KBM-7 (cell line): ENCODE measurements around the gene DDX51.

ENCODE experiments used
- DNase-seq: peaks from one replicate; pipeline ENCODE4 v3.0.0-alpha.2; 2015
- in situ Hi-C: fragments of 300-500 bp; cut with MboI; formaldehyde crosslinking; loops from 2 replicates; pipeline ENCODE4 v1.14.3; 2020; ENCODE audit warnings: low sequenced_read_pairs, low pct_unique_long_range_greater_than_20kb, mixed read lengths

Gene DDX51

GRCh38 chr12:132170094-132170636, 26.0 kb upstream of the DDX51 start:
- in situ Hi-C loops: no loop called here
- no peak for DNase-seq

- no peak for DNase-seq
- in situ Hi-C loops: no loop called here
Observed at GRCh38 chr12:132169376-132169775, 25.3 kb upstream of the DDX51 start.

- DNase-seq: no peak
- in situ Hi-C loops: no loop called here
Observed at GRCh38 chr12:132168311-132169031, 24.4 kb upstream of the DDX51 start.

- in situ Hi-C loops: no loop called here
- peak; percentile 49 for DNase-seq
Observed at GRCh38 chr12:132167611-132168310, 23.6 kb upstream of the DDX51 start.

- in situ Hi-C loops: no loop called here
- no peak for DNase-seq
Observed at GRCh38 chr12:132166801-132167591, 22.9 kb upstream of the DDX51 start.

GRCh38 chr12:132166093-132166492, 22.0 kb upstream of the DDX51 start:
- DNase-seq: no peak
- in situ Hi-C loops: no loop called here

- no peak for DNase-seq
- in situ Hi-C loops: no loop called here
Observed at GRCh38 chr12:132165584-132165983, 21.5 kb upstream of the DDX51 start.

- DNase-seq: no peak
- in situ Hi-C loops: no loop called here
Observed at GRCh38 chr12:132164426-132164825, 20.3 kb upstream of the DDX51 start.

GRCh38 chr12:132163911-132164288, 19.8 kb upstream of the DDX51 start:
- in situ Hi-C loops: no loop called here
- no peak for DNase-seq

GRCh38 chr12:132163041-132163910, 19.2 kb upstream of the DDX51 start:
- in situ Hi-C loops: no loop called here
- DNase-seq: no peak

GRCh38 chr12:132162508-132163031, 18.5 kb upstream of the DDX51 start:
- peak; percentile 59 for DNase-seq

GRCh38 chr12:132161796-132162507, 17.8 kb upstream of the DDX51 start:
- DNase-seq: no peak
- in situ Hi-C loops: no loop called here

More at GRCh38 chr12:132162508-132163031, 18.5 kb upstream of the DDX51 start:
- in situ Hi-C loops: no loop called here

GRCh38 chr12:132161036-132161781, 17.1 kb upstream of the DDX51 start:
- in situ Hi-C loops: no loop called here
- peak; percentile 40 for DNase-seq

- in situ Hi-C loops: no loop called here
- no peak for DNase-seq
Observed at GRCh38 chr12:132160601-132161035, 16.5 kb upstream of the DDX51 start.

GRCh38 chr12:132160016-132160415, 15.9 kb upstream of the DDX51 start:
- no peak for DNase-seq
- in situ Hi-C loops: no loop called here

- in situ Hi-C loops: no loop called here
- no peak for DNase-seq
Observed at GRCh38 chr12:132159555-132160003, 15.5 kb upstream of the DDX51 start.
